DMS79 treated with DMSO at 0.1 percent for 48 hours (cell line): ENCODE measurements around the gene GOLGA8A.
A peak's percentile ranks its signal among the peaks of the same experiment; 100 is the strongest.
"Not testable (repeated sequence)": the region's sequence is repeated elsewhere in the genome, so short reads cannot be mapped to it uniquely, and the experiment has no call there.

Source experiments
- DNase-seq: peaks from one replicate; lab custom pipeline; 2025; lab: John Stamatoyannopoulos, UW

Gene GOLGA8A, protein sequence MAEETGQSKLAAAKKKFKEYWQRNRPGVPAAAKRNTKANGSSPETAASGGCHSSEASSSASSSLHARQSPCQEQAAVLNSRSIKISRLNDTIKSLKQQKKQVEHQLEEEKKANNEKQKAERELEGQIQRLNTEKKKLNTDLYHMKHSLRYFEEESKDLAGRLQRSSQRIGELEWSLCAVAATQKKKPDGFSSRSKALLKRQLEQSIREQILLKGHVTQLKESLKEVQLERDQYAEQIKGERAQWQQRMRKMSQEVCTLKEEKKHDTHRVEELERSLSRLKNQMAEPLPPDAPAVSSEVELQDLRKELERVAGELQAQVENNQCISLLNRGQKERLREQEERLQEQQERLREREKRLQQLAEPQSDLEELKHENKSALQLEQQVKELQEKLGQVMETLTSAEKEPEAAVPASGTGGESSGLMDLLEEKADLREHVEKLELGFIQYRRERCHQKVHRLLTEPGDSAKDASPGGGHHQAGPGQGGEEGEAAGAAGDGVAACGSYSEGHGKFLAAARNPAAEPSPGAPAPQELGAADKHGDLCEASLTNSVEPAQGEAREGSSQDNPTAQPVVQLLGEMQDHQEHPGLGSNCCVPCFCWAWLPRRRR

DNA sequence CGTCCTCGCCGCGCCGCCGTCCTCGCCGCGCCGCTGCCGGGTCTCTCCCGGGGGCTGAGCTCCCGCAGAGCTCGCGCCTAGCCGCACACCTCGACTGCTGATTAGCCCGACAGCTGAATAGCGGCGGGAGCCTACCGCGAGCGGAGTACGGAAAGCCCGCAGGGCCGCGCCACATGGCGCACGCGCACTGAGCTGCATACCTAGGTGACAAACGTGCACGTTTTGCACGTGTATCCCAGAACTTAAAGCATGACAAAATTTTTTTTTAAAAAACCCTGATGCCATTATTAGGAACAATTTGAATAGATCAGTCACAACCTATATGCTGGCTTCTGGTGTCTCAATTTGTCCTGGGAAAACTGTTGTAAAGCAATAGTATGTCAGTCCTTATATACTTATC, at the start of gene GOLGA8A:
Gene GOLGA8A, minus strand, starts transcription at position 122 of the 400 bp plus-strand sequence. CDS start 48,117 bp downstream, outside the sequence.
- peak; percentile 4 for DNase-seq

DNA sequence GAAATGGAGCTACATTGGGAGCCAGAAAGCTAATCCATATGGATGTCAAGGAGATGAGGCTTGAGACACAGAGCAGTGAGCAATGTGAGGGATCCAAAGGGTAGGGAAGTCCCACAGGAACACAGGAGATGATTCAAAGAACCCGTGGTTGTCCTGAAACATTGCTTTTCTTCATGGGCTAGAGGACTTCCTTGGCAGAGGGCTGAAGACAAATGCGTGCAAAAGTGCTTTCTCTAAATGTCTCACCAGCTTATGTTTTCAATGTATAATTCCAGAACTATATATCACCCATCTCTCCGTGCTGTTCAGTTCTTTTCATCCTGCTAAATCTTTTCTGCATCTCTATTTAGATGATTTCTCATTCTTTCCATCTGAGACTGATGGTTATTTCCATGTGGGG, 46.0 kb upstream of the GOLGA8A start:
- no peak for DNase-seq

DNA sequence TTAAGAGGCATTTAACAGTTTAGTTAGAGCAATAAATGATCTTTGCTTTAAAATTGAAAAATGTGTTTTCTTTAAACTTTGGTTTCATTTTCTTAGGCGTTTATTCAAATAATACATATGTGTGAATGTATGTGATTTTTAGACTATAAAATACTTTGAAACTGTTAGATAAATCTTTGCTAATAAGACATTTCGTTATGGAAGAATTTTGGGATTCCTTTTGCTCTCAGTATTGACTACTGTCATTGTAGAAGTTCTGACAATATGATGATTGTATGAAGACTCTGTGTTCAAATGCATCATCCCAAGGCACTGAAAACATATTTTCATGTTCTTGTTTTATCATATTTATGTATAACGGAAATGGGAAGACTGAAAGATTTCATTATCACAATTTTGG, 43.8 kb upstream of the GOLGA8A start:
- no peak for DNase-seq

DNA sequence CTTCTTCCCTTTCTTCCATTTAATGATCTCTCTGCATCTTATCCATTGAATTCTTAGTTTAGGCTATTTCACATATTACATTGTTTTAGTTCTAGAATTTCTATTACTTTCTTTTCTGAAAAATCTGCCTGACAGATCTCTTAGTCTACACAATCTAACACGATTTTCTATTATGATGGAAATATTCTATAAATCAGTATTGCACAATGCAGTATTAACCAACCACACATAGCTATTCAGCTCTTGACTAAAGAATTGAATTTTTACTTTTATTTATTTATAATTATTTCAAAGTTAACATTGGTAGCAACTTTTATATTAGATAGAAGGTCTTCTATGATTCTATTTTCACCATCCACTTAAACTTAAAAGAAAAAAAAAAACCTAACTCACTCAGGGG, 36.2 kb upstream of the GOLGA8A start:
- DNase-seq: no peak

DNA sequence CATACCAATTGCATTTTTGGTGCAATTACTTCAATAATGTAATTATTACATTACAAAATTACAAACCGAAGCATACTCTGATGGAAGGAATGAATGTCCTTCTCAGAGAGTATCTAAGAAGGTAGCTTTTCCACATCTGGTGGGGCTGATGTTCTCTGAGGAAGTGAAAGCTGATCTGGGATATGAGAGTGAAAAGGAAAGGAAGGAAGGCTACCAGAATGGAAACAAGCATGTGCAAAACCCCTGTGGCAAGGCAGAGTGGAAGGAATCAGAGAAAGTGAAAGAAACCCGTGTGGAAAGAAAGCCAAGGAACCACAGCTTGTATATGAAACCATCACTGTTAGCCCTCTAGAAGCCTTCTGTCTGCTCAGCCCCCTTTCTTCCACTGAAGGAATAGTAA, 35.3 kb upstream of the GOLGA8A start:
- no peak for DNase-seq

DNA sequence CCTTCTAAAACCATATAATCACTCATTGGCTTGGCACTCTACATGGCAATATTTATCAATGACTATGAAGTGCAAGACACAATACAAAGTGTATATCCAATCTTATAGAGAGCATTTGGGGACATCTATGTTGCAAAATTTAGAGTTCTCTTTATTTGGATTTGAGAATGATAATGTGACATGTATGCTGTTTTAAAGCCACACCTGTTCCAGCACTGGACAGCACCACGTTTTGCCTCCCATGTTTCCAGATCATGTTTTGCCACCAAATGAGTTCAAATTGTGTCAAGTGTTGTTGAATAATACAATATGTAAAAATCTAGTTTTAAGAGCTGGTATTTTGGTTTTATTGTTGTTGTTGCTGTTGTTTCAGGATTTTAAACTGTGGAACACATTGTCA, 33.3 kb upstream of the GOLGA8A start:
- DNase-seq: no peak

DNA sequence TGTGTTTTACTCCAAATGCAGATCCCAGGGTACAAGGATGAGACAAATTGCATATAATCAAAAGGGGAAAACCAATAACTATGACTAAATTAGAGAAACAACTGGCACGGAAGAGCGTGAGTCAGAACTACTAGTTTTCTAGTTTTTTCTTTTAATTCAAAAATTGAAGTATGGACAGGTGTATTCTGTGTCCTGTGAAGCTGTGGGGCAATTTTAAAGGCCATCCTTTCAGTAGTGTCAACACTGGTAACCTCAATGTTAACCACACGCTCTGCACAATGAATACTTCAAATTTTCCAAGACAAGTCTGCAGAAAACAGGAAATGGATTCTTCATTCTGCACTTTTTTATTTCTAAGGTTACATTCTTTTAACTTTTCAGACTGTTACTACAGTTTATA, 32.5 kb upstream of the GOLGA8A start:
- DNase-seq: no peak

DNA sequence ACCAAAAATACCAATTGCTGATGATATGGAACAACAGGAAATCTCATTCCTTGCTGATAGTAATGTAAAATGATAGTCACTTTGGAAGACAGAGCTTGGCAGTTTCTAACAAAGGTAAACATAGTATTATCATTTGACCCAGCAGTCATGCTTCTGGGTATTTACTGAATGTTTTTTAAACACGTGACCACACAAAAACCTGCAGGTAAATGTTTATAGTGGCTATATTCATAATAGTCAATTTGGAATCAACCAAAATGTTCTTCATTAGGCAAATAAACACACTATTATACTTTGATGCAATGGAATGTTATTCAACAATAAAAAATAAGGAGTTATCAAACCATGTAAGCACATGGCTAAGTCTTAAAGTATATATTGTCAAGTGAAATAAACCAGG, 24.1 kb upstream of the GOLGA8A start:
- DNase-seq: no peak

DNA sequence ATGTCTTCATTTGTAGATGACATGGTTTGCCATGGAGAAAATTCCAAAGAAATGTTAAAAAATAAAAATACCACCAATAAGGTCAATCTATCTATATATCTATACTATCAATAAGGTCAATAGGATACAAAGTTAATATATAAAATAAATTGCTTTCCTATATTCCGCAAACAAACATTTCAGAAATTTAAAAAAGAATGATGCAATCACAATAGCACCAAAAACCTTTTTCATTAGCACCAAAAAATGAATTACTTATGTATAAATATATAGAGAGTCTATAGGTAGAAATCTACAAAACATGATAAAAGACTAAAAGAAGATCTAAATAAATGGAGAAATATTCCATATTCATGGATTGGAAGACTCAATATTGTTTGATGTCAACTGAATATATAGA, 22.8 kb upstream of the GOLGA8A start:
- no peak for DNase-seq

DNA sequence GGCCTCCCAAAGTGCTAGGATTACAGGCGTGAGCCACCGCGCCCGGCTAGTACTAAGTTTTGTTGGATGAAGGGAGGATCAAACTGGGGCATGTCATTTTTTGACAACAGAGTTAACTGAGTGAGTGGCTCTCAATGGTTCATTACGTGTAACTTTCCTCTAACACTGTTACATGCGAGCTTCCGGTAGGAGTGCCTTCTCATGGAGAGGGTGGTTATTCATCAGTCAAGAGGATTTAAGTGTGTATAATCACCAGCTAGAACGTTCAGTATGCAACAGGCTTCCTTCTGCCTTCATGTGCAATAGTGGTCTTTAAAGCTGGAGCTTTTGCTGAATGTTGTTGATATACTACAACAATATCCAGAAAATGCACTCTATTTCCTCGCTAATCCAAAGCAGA, 19.1 kb upstream of the GOLGA8A start:
- DNase-seq: no peak

DNA sequence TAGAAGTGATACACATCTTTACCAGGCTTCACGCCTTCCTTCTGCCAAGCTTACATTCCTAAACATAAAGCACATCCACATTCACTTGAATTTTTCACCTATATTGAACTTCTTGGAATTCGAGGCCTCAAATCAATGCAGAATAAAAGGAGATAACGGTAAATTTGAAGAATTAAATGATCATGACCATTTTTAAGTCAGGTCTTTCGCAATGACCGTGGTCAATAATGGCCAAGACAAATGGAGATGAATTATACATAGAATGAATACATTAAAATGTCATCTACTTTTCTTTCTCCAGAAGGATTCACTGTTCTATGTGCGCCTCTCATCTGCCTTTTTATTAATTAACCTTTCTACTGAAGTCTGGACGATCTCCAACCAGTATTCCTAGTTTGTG, 5.3 kb upstream of the GOLGA8A start:
- DNase-seq: no peak

DNA sequence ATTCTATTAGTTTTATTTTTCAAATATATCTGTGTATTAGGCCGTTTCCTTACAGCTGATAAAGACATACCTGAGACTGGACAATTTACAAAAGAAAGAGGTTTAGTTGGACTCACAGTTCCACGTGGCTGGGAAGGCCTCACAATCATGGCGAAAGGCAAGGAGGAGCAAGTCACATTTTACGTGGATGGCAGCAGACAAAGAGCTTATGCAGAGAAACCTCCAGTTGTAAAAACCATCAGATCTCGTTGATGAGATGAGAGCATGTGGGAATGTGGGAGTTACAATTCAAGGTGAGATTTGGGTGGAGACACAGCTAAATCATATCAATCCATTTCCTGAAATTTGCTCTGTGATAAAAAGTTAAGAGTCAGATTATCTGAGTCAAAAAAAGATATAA, 2.3 kb upstream of the GOLGA8A start:
- DNase-seq: no peak

DNA sequence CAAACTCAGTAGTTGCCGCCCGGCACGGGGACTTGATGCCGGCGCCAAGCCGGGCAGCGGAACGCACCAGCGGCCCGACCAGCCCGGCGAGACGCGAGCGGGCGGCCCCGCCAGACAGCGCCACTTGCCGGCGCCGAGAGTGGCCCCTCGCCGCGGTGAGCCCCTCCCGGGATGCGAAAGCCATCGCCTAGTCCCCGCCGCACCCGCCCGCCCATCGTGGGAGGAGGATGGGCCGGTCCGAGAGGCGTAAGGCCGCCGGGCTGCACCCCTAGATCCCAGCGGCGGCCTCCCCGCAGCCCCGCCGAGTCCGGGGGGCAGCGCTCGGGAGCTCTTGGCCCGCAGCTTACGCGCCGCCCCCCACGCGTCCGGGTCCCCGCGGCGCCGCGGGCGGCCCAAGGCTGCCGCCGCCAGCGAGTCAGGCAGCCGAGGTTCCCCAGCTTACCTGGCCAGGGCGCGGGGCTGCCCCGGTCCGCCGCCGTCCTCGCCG, 609 bp downstream of the GOLGA8A start:
- no peak for DNase-seq

DNA sequence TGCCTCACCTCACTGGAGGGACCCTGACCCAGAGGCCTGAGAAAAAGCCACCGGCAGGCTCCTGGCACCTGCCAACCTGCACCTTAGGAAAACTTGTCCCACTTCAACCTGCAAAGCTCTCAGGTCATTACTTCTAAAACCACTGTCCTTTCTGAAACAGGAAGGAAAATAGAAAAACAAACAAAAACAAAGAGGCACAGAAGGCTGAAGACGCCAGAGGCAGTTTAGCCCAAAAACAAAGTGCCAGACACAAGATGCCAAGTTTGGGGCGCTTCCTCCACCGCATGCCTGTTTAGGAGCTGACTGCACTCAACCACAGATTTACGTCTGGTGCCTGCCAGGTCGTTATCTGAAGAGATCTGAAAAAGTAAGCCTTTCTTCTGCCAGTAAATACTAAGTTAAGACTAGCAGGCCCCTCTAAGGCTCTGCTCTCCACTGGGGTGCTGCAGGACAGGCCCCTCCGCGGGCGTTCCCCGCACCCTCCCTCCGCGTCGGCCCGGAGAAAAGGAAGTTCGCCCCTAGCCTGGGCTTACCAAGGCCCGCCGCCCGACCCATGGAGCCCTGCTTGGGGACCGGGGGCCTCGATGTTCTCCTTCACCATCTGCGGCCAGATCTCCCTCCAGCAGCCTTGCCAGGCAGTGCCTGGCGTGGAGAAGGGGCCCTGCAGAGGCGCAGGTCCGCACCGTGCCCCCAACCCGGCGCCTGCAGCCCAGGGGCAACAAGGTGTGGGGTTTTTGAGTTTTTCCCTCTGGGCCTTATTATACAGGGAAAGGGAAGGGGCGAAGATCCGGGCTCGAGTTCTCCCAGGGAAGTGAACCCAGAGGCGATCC, 1.3 kb downstream of the GOLGA8A start:
- DNase-seq: no peak

DNA sequence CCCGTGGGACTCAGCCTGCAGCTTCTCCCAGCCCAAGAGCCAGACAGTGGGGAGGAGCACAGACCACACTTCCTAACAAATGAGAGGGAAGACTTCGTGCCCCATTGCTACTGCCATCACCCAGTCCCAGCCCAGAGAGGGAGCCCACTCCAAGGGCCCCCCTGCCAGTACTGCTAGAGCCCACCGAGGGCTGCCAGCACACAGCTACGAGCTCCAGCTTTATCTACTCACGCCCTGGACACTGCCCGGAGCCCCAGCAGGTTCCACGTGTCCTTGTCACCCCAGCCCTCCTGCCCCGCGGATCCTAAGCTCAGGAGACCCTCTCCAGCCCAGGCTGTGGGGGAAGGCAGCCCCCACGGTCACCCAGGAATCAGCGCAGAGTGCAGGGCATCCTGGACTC, 1.9 kb downstream of the GOLGA8A start:
- DNase-seq: no peak

DNA sequence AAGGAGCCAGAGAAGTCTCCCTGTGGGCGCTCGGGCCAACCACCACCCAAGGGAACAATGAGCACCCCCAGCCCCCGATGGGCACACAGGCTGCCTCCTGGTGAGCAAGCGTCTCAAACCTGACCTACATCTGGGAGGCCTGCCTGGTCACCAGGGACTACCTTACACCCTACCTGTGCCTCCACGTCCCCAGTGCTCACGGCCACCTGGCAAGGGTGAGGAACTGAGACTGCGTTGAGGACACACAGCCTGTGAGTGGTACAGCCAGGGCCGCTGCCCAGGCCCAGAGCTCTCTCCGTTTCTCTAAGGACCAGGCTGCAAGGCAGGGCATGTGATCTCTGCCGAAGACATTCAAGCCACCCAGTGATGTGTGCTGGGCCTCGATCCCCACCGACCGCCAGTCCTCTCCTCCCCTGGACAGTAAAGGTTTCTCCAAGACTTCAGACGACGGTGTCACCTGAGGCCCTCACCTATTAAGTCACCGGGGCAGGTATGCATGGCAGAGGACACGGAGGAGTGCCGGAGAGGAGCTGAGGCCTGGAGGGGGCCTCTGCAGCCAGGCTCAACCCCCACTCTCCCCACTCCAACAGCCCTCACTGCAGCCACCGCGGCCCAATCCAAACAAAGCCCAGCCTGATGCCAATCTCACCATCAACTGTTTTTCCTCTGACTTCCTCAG, 2.8 kb downstream of the GOLGA8A start:
- no peak for DNase-seq

DNA sequence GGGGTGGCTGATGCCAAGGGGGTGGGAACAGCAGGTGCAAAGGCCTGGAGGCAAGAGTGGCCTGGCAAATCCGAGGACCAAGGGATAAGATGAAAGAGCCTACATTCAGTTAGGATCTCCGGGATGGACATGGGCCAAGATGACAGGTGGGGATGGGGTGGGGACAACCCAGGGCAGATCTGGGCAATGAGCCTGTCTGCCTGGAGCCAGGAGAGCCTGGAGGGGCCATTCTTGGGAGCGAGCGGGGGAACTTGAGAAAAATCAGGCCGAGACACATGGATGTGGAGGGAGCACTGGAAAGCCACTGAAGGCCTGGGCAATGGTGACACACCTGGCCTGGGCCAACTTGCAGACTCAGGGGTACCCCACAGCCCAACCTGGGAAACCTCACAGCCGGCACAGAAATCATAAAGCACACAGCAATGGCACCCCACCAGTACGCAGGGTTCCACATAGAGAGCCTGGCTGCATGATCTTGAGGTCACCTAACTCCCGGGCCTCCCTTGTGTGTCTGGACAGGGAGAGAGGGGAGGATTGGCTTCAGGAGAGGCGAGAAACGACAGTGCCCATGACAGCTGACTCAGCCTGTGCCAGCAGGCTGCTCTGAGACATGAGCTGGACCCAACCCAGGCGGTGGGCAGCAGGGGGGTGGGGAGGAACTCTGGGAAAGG, 3.5 kb downstream of the GOLGA8A start:
- DNase-seq: not testable (repeated sequence)

DNA sequence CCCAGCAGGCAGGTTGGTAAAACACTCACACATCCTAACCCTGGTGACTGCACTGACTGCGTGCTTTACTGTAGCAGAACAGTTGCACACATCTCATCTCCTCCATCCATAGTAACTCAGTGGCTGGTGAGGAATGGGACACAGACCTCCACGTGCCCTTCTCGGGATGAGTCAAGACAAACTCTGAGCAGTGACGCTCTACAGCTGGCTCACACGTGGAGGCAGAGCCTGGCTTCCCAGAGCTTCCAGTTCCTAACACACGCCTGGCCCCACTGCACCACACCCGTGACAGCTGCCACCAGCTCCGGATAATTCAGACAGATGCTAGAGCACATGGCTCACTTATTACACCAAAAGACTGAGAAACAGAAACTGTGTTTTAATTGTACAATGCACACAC, 7.0 kb downstream of the GOLGA8A start:
- DNase-seq: not testable (repeated sequence)

DNA sequence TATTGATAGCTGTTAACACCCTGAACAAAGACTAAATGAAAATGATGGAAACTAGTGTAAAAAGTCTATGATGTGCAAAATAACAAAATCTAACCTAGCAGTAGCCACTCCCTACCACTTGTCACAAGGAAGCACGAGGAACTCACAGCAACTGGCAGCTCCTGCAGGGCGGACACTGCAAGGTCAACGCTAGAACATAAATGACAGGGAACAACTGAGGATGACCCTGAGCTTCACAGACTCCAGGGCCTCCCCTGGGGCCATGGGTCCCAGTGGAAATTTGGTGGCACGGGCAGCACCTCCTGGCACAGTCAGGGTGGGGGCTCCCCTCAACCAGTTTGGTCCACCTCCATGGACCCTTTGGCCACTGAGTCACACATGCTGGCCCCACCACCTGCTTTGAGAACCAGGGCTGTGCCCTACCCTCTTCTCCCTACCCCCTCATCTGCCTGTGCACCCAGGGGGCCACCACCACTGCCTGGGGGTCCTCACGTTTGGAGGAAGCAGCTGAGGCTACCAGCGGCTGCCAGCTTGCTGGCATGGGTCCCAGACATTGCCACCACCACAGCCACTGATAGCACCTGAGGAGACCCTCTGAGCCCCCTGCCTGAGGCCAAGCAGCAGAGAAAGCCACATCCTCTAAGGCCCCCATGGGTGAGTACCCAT, 14.1 kb downstream of the GOLGA8A start:
- DNase-seq: not testable (repeated sequence)

DNA sequence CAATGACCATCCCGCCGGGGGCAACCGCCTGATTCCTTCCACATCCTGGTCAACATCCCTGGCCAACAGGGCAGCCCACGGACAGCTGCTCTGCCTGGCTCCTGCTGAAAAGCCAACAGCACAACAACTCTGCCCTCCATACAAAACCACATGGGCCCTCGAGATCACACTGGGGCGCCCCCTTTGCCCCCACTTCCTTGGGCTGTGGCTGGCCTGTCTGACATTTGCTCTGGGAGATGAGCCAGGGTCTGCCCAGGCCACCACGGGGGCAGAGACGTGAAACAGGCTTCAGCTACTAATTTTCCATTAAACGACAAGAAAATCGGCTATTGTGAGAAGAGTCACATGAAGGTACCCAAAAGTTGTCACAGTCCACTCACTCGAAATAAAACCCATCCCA, 16.7 kb downstream of the GOLGA8A start:
- not testable (repeated sequence) for DNase-seq

DNA sequence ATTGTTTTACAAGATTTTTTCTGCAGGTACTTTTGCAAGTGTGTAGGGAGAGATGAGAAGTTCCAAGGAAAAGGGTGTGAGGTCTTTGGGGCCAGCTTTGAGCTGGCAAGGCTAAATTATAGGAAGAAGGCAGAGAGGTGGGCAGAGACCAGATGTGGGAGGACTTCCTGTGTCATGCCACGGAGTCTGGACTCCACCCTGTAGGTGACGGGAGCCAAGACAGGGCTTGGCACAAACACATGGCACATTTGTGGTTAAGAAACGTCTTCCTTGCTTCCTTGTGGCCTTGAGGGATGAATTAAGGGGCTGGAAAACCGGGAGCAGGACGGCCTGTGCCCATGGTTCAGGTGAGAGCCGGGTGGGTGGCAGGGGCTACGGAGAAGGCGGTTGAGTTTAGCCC, 19.2 kb downstream of the GOLGA8A start:
- DNase-seq: not testable (repeated sequence)
